ENCODE results near the gene PIM2.
A peak's percentile ranks its signal among the peaks of the same experiment; 100 is the strongest.

Gene PIM2

DNA sequence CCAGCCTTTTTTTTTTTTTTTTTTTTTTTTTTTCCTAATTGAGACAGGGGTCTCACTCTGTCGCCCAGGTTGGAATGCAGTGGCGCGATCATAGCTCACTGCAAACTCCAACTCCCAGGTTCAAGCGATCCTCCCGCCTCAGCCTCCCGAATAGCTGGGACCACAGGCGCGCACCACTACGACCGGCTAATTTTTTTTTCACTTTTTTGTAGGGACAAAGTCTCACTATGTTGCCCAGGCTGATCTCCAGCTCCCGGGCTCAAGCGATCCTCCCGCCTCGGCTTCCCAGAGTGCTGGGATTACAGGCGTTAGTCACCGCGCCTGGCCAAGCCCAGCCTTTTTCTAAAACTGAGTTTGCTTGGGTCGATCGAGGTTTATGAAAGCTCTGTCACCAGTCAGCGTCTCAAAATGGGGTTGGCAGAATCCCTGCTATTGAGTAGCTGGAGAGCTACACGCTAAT is 39.8 kb upstream of the PIM2 start:
- no peak for DNase-seq (ENCODE audit: extremely low read depth, low read depth)
- TF ChIP-seq, protein P1, sequence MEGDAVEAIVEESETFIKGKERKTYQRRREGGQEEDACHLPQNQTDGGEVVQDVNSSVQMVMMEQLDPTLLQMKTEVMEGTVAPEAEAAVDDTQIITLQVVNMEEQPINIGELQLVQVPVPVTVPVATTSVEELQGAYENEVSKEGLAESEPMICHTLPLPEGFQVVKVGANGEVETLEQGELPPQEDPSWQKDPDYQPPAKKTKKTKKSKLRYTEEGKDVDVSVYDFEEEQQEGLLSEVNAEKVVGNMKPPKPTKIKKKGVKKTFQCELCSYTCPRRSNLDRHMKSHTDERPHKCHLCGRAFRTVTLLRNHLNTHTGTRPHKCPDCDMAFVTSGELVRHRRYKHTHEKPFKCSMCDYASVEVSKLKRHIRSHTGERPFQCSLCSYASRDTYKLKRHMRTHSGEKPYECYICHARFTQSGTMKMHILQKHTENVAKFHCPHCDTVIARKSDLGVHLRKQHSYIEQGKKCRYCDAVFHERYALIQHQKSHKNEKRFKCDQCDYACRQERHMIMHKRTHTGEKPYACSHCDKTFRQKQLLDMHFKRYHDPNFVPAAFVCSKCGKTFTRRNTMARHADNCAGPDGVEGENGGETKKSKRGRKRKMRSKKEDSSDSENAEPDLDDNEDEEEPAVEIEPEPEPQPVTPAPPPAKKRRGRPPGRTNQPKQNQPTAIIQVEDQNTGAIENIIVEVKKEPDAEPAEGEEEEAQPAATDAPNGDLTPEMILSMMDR (IDR thresholded peaks at IDR 0.05; ENCODE audit: low read depth, low read length, missing control alignments) = no peak
- peak overlapping the region; percentile 62 for H3K4me3 ChIP-seq (replicated peaks; ENCODE audit: low read depth, low read length)

DNA sequence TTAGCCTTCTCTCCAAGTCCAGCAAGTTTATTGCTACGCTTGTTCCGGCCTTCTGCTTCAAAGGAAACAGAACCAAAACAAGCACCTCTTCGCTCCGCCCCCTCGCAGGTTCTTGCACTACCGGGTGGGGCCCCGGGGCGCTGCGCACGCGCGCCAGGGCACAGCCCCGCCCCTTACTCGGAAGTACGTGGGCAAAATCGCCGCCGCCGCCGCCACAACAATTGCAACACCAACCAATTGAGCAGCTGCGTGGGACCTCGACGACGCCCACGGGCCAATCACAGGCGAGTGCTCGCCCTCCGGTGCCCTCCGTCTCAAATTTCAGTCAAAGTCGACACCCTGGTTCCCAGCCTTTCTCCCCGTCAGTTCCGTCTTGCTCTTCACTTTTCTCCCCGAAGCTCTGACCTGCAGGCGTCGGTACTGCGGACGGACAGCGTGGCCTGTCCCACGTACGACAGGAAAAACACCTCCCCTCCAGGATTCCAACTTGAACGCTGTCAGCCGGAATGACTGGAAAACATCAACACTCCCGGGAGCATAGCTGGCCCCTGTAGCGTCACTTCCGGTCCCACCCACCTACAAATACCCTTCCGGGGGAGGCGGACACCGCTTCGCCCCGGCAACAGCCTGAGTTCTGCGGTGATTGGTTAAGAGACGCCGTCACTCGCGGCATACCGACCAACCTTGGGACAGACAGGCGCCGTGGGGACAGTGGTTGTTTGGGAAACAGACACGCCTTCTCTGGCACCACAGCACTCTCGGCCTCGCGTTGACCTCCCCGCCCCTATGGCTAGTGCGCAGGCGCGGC is 39.2 kb upstream of the PIM2 start:
- TF ChIP-seq, protein P1 (IDR thresholded peaks at IDR 0.05; ENCODE audit: low read depth, low read length, missing control alignments) = no peak
- H3K4me3 ChIP-seq (replicated peaks; ENCODE audit: low read depth, low read length) = peak overlapping the region; percentile 62
- DNase-seq (ENCODE audit: extremely low read depth, low read depth) = peak; percentile 87

DNA sequence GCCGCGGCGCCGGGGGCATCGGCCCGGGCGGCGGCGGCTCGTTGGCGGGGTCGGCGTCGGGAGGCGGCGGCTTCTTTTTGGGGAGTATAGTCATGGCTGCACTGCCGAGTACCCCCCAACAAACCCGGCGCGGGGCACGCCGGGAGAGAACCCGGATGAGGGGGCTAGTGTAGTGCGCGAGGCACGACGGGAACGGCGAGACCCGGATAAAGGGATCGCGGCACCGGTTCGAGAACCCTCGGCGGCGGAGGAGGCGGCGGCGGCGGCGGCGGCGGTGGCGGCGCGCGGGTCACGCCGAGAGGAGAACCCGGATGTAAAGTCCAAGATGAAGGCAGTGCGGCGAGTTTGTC is 38.6 kb upstream of the PIM2 start, which contains the start of gene OTUD5:
Gene OTUD5, minus strand, starts transcription at position 131 of the 350 bp plus-strand sequence. Its CDS starts 37 bp downstream, at position 94.
- H3K4me3 ChIP-seq (replicated peaks; ENCODE audit: low read depth, low read length) = peak within 1 kb of the TSS; percentile 62
- DNase-seq (ENCODE audit: extremely low read depth, low read depth) = no peak
- TF ChIP-seq, protein P1 (IDR thresholded peaks at IDR 0.05; ENCODE audit: low read depth, low read length, missing control alignments) = no peak

DNA sequence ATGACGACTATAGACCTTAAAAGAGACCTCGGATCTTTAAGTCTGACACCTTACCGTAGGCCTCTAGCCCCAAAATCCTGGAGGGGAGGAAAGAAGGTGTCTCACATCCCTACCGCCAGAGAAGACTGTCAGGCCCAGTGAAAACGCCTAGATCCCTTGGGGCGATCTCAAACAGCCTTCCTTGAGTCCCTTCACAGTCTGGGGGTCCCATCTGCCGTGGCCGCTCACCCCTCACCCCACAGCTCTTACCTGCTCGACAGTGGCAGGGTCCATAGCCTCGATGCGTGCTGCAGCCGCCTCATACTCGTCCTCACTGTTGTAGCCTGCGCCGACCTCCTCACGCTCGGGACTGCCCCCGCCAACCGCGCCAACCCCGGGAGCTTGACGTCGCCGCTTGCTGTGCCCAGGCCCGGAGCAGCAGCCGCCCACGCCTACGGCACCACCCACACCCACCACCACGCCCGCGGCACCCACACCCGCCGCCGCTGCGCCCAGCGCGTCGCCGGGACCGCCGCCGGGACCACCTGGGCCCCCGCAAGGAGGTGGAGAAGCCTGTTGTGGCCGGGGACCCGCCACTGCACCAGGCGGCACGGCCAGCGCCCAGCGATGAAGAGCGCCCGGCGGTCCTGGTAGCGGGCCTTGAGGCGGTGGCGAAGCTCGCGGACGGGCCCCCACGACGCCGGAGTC is 38.0 kb upstream of the PIM2 start:
- TF ChIP-seq, protein P1 (IDR thresholded peaks at IDR 0.05; ENCODE audit: low read depth, low read length, missing control alignments) = no peak
- DNase-seq (ENCODE audit: extremely low read depth, low read depth) = no peak
- peak overlapping the region; percentile 62 for H3K4me3 ChIP-seq (replicated peaks; ENCODE audit: low read depth, low read length)

DNA sequence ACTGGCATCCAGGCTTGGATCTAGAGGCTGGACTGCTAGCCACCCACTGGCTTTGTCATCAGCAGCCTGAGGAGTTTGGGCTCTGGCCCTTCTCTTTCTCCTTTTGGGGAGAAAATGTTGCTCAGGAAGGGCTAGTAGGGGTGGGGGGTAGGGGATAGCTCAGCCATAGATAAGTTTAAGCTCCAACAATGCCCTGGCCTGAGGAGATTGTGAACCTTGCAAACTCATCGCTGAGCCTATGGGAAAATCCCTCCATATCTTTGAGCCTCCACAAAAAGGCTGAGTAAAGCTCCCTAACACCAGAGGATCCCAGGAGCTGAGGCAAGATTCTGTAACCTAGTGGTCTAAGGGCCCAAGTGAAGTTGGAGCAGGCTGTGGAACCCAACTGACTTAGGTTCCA is 29.8 kb upstream of the PIM2 start:
- TF ChIP-seq, protein P1 (IDR thresholded peaks at IDR 0.05; ENCODE audit: low read depth, low read length, missing control alignments) = no peak
- no peak overlapping the region for H3K4me3 ChIP-seq (replicated peaks; ENCODE audit: low read depth, low read length)
- DNase-seq (ENCODE audit: extremely low read depth, low read depth) = no peak

DNA sequence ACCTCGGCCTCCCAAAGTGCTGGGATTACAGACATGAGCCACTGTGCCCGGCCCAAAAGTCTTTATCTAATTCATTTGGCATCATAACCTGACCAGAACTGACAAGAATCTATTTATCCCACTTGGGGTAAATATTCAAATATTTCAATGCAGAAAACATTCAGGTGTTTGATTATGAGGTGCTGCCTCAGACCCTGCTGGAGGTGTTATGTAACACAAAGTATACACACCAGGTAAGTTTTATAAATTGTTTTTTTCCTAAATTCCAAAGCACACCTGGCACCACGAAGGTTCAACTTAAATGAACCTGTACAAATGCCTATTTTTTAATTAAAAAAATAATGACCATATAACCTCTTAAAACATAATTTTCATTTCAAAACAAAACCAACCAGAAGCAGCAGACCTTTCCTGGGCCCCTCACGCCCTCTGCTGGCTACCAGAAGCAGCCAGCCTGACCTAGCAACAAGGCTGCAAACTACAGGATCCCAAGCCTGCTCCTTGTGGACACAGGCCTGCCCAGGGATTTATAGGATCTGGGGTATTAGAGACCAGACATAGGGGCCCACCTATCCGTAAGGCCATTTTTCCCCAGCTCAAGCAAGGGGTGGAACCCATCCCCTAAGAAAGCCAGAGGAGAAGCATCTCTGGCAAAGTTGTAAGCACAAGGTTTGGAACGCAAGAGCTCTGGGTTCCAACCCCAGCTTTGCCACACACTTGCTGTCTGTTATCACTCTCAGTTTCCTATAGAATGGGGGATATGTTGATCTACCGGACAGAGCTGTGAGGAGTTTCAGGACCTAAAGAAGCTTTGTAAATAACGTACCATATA is 26.9 kb upstream of the PIM2 start:
- no peak overlapping the region for H3K4me3 ChIP-seq (replicated peaks; ENCODE audit: low read depth, low read length)
- DNase-seq (ENCODE audit: extremely low read depth, low read depth) = no peak
- TF ChIP-seq, protein P1 (IDR thresholded peaks at IDR 0.05; ENCODE audit: low read depth, low read length, missing control alignments) = peak; percentile 76
